WTC11 (cell line): ENCODE measurements around the gene HP1BP3. TPM values are rescaled to one million over a fixed set of nuclear protein-coding genes. Genes with fewer than 3 reads are reported as not detected.
A peak's percentile ranks its signal among the peaks of the same experiment; 100 is the strongest.

Experiments used
- ATAC-seq: fragments of 200-7000 bp; cut with Tn5 transposase; 2 replicates; pipeline ENCODE4 v1.10.0; 2021; ENCODE audit warnings: mild to moderate bottlenecking, moderate library complexity
- CTCF ChIA-PET: fragments of 300-600 bp; sonication (Branson Sonifier 250); formaldehyde crosslinking; loops from one replicate; lab custom pipeline; 2021; ENCODE audit warnings: antibody characterized with exemption; lab: Charles Lee
- POLR2A ChIA-PET: fragments of 350-600 bp; sonication (Branson Sonifier 250); formaldehyde crosslinking; loops from one replicate; lab custom pipeline; 2021; ENCODE audit warnings: antibody characterized with exemption; lab: Charles Lee
- DNase-seq: peaks from one replicate; pipeline ENCODE4 v3.0.0; 2021; ENCODE audit warnings: low spot score
- H3K27ac Mint-ChIP-seq: 2 replicates; pipeline ENCODE4 v1.8.0; 2021; ENCODE audit warnings: mixed read lengths
- H3K27me3 Mint-ChIP-seq: 2 replicates; pipeline ENCODE4 v1.8.0; 2021; ENCODE audit warnings: low read depth, mild to moderate bottlenecking, moderate library complexity, mixed read lengths
- H3K36me3 Mint-ChIP-seq: 2 replicates; pipeline ENCODE4 v1.8.0; 2021; ENCODE audit warnings: mixed read lengths
- H3K4me1 Mint-ChIP-seq: 2 replicates; pipeline ENCODE4 v1.8.0; 2022; ENCODE audit warnings: mixed read lengths
- H3K4me3 Mint-ChIP-seq: 2 replicates; pipeline ENCODE4 v1.8.0; 2021; ENCODE audit warnings: mild to moderate bottlenecking, moderate library complexity, mixed read lengths
- H3K9me3 Mint-ChIP-seq: 2 replicates; pipeline ENCODE4 v1.8.0; 2021; ENCODE audit warnings: mixed read lengths
- ARID4B ChIP-seq: sonication (generic); formaldehyde crosslinking; IDR thresholded peaks from 2 replicates; pipeline ENCODE4 v1.8.0; 2023; ENCODE audit warnings: missing genetic modification reagents, mild to moderate bottlenecking, borderline replicate concordance
- ATF2 ChIP-seq: sonication (generic); formaldehyde crosslinking; IDR thresholded peaks from 2 replicates; pipeline ENCODE4 v1.8.1; 2022; ENCODE audit warnings: low read depth, missing genetic modification reagents, borderline replicate concordance
- CREB1 ChIP-seq: sonication (generic); formaldehyde crosslinking; IDR thresholded peaks from 2 replicates; pipeline ENCODE4 v1.8.0; 2023; ENCODE audit warnings: mild to moderate bottlenecking, missing genetic modification reagents
- ESRRA ChIP-seq: sonication (generic); formaldehyde crosslinking; IDR thresholded peaks from 2 replicates; pipeline ENCODE4 v1.8.1; 2022; ENCODE audit warnings: mild to moderate bottlenecking, missing genetic modification reagents, borderline replicate concordance
- KAT7 ChIP-seq: sonication (generic); formaldehyde crosslinking; IDR thresholded peaks from 2 replicates; pipeline ENCODE4 v1.8.1; 2023; ENCODE audit warnings: missing genetic modification reagents, mild to moderate bottlenecking, borderline replicate concordance
- NFYB ChIP-seq: sonication (generic); formaldehyde crosslinking; conservative IDR thresholded peaks from 2 replicates; pipeline ENCODE4 v1.8.0; 2022; ENCODE audit warnings: low read depth, missing genetic modification reagents
- RELA ChIP-seq: sonication (generic); formaldehyde crosslinking; IDR thresholded peaks from 2 replicates; pipeline ENCODE4 v1.8.1; 2022; ENCODE audit warnings: missing genetic modification reagents, mild to moderate bottlenecking, borderline replicate concordance
- SOX15 ChIP-seq: fragments of 250-450 bp; sonication (Bioruptor Pico); IDR thresholded peaks from 2 replicates; pipeline ENCODE4 v1.9.0; 2021; ENCODE audit warnings: mild to moderate bottlenecking
- TCF7 ChIP-seq: sonication (generic); formaldehyde crosslinking; IDR thresholded peaks from 2 replicates; pipeline ENCODE4 v1.8.0; 2022; ENCODE audit warnings: mild to moderate bottlenecking, low read depth, missing genetic modification reagents, moderate library complexity
- ZNF121 ChIP-seq: sonication (generic); formaldehyde crosslinking; IDR thresholded peaks from 2 replicates; pipeline ENCODE4 v1.8.0; 2023; ENCODE audit warnings: missing genetic modification reagents
- ZNF396 ChIP-seq: fragments of 250-450 bp; sonication (Bioruptor Pico); IDR thresholded peaks from 2 replicates; pipeline ENCODE4 v1.8.0; 2021; ENCODE audit warnings: mild to moderate bottlenecking, moderate library complexity, borderline replicate concordance
- total RNA-seq: library from RNA; stranded (reverse); gene quantifications from 3 replicates; pipeline ENCODE4 v1.2.3, GENCODE V29; 2021
- TF ChIP-seq, protein P1 (sequence below): sonication (generic); formaldehyde crosslinking; IDR thresholded peaks from 2 replicates; pipeline ENCODE4 v1.8.0; 2022; ENCODE audit warnings: mild to moderate bottlenecking, missing genetic modification reagents
- TF ChIP-seq, protein P2 (sequence below): sonication (generic); formaldehyde crosslinking; IDR thresholded peaks from 2 replicates; pipeline ENCODE4 v1.8.1; 2022; ENCODE audit warnings: mild to moderate bottlenecking, moderate library complexity, missing genetic modification reagents
- TF ChIP-seq, protein P3 (sequence below): sonication (generic); formaldehyde crosslinking; IDR thresholded peaks from 2 replicates; pipeline ENCODE4 v1.8.1; 2023; ENCODE audit warnings: mild to moderate bottlenecking, missing genetic modification reagents, borderline replicate concordance

HP1BP3 gene
- total RNA-seq, 1 experiment from 2014 or later = 121 TPM

DNA sequence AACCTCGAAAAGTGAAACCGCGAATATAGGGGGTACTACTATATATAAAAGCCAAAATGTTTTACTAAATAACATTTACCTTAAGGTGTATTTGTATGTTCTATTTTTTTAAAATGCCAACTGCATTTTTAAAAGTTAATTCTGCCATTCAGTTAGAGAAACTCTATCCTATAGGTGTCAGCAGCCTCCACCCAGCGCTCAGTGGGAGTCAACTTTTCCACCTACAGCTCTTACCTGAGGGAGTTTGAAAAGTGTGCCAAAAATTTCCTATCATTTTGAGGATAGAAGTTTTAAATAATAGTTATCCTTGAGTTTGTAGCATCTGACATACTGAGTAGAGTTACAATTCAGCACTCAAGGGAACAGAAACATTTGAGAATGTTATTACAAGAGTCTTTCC is 6.1 kb upstream of the HP1BP3 start (continued):
- TF ChIP-seq ARID4B = no peak

DNA sequence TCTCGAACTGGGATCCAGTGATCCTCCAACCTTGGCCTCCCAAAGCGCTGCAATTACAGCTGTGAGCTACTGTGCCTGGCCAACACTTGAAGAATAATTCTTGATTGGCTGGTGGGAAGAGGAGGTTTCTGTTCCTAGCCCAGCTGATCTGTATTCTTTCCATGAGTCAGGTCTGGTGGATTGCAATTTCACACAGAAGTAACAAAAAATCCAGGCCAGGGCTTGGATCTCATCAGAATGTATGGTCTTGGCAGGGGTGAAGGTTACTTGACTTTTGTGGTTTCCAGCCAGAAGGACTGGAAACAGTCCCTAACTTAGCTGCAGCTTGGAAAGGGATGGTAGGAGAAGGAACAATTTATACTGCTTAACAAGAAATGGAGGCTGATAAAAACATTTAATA is 5.1 kb upstream of the HP1BP3 start:
- Mint-ChIP-seq H3K27me3 (no peaks in the 10 kb centered on the region), H3K9me3 (no peaks in the 10 kb centered on the region), H3K36me3 (no peaks in the 10 kb centered on the region), H3K4me1 (peaks cover 8% of the 10 kb centered on the region), H3K4me3 (no peak overlapping the region), H3K27ac (no peak overlapping the region)
- ChIA-PET CTCF (interaction anchor here (1.3 kb wide), 1 partner anchor 403 kb away, joined by 4 read pairs; no protein-coding TSS in a partner anchor), POLR2A (no interaction called here)
- DNase-seq (no peak), ATAC-seq (no peak)
- TF ChIP-seq TCF7 (CRISPR knock-in tag) (no peak), SOX15 (CRISPR knock-in tag) (no peak), ZNF396 (CRISPR knock-in tag) (no peak), RELA (CRISPR knock-in tag) (no peak), NFYB (CRISPR knock-in tag) (no peak), KAT7 (CRISPR knock-in tag) (no peak), ATF2 (CRISPR knock-in tag) (no peak), ESRRA (CRISPR knock-in tag) (no peak)
- TF ChIP-seq, protein P1, sequence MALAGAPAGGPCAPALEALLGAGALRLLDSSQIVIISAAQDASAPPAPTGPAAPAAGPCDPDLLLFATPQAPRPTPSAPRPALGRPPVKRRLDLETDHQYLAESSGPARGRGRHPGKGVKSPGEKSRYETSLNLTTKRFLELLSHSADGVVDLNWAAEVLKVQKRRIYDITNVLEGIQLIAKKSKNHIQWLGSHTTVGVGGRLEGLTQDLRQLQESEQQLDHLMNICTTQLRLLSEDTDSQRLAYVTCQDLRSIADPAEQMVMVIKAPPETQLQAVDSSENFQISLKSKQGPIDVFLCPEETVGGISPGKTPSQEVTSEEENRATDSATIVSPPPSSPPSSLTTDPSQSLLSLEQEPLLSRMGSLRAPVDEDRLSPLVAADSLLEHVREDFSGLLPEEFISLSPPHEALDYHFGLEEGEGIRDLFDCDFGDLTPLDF = no peak
- TF ChIP-seq, protein P2, sequence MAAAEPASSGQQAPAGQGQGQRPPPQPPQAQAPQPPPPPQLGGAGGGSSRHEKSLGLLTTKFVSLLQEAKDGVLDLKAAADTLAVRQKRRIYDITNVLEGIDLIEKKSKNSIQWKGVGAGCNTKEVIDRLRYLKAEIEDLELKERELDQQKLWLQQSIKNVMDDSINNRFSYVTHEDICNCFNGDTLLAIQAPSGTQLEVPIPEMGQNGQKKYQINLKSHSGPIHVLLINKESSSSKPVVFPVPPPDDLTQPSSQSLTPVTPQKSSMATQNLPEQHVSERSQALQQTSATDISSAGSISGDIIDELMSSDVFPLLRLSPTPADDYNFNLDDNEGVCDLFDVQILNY (CRISPR knock-in tag) = no peak
- TF ChIP-seq, all 79 proteins: peak for 0

- H3K27ac Mint-ChIP-seq = no peak overlapping the region
- ATAC-seq (no peak), DNase-seq (no peak)
- no peak overlapping the region for H3K4me3 Mint-ChIP-seq
- ChIA-PET POLR2A (no interaction called here), CTCF (no interaction called here)
- no peaks in the 10 kb centered on the region for H3K9me3 Mint-ChIP-seq
- peaks cover 8% of the 10 kb centered on the region for H3K4me1 Mint-ChIP-seq
- TF ChIP-seq CREB1 (CRISPR knock-in tag) = no peak
- peak; percentile 44; the same call in 1 of the 2 replicates for TF ChIP-seq ZNF121
- TF ChIP-seq, protein P3, sequence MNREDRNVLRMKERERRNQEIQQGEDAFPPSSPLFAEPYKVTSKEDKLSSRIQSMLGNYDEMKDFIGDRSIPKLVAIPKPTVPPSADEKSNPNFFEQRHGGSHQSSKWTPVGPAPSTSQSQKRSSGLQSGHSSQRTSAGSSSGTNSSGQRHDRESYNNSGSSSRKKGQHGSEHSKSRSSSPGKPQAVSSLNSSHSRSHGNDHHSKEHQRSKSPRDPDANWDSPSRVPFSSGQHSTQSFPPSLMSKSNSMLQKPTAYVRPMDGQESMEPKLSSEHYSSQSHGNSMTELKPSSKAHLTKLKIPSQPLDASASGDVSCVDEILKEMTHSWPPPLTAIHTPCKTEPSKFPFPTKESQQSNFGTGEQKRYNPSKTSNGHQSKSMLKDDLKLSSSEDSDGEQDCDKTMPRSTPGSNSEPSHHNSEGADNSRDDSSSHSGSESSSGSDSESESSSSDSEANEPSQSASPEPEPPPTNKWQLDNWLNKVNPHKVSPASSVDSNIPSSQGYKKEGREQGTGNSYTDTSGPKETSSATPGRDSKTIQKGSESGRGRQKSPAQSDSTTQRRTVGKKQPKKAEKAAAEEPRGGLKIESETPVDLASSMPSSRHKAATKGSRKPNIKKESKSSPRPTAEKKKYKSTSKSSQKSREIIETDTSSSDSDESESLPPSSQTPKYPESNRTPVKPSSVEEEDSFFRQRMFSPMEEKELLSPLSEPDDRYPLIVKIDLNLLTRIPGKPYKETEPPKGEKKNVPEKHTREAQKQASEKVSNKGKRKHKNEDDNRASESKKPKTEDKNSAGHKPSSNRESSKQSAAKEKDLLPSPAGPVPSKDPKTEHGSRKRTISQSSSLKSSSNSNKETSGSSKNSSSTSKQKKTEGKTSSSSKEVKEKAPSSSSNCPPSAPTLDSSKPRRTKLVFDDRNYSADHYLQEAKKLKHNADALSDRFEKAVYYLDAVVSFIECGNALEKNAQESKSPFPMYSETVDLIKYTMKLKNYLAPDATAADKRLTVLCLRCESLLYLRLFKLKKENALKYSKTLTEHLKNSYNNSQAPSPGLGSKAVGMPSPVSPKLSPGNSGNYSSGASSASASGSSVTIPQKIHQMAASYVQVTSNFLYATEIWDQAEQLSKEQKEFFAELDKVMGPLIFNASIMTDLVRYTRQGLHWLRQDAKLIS = no peak
- H3K36me3 Mint-ChIP-seq = no peaks in the 10 kb centered on the region
- H3K27me3 Mint-ChIP-seq = no peaks in the 10 kb centered on the region
Observed at GRCh38 chr1:20790785-20791184, 3.7 kb upstream of the HP1BP3 start.
